Measurements from ENCODE around the gene CD4. TPM values are rescaled to one million over a fixed set of nuclear protein-coding genes. Genes with fewer than 3 reads are reported as not detected.

Gene CD4
- total RNA-seq, 4 donors from 2014 or later, result 6.6 to 16.2 (median 10.1) TPM

- 79% methylated on average over 10 of the region's 10 CpGs for WGBS
- no peaks in the 10 kb centered on the region for H3K36me3 ChIP-seq
- intact Hi-C loops (cut with DNase I), result no loop called here
- H3K27ac ChIP-seq (replicated peaks in 1 of 4), result no peak overlapping the region
- no peaks in the 10 kb centered on the region for H3K27me3 ChIP-seq
- no peaks in the 10 kb centered on the region for H3K4me1 ChIP-seq
- no peak for DNase-seq (ENCODE audit: extremely low spot score)
- H3K4me3 ChIP-seq, result no peak overlapping the region
- TF ChIP-seq POLR2A (IDR thresholded peaks at IDR 0.05; ENCODE audit: low read depth), result no peak
- TF ChIP-seq CTCF (IDR thresholded peaks at IDR 0.05), result no peak
- no peaks in the 10 kb centered on the region for H3K9me3 ChIP-seq
Observed at GRCh38 chr12:6809056-6809455, 19.7 kb downstream of the CD4 start.

- Histone ChIP-seq H3K27me3 (peaks cover 0 to 5% (median 0%) of the 10 kb centered on the region in 4 donors), H3K27ac (replicated peaks in 1 of 4) (no peak overlapping the region), H3K9me3 (no peaks in the 10 kb centered on the region), H3K4me3 (no peak overlapping the region), H3K4me1 (no peaks in the 10 kb centered on the region), H3K36me3 (no peaks in the 10 kb centered on the region)
- WGBS, result 76% methylated on average over 1 of the region's 1 CpG
- TF ChIP-seq POLR2AphosphoS5 (IDR thresholded peaks at IDR 0.05), result no peak
- TF ChIP-seq POLR2A (IDR thresholded peaks at IDR 0.05; ENCODE audit: low read depth), result no peak
- TF ChIP-seq CTCF (IDR thresholded peaks at IDR 0.05), result no peak
- no peak for TF ChIP-seq EP300 (IDR thresholded peaks at IDR 0.05)
- intact Hi-C loops (cut with DNase I), result no loop called here
- no peak for DNase-seq (ENCODE audit: extremely low spot score)
Observed at GRCh38 chr12:6810758-6811157, 21.4 kb downstream of the CD4 start.

GRCh38 chr12:6813363-6813762, 24.0 kb downstream of the CD4 start:
- DNase-seq (ENCODE audit: extremely low spot score), result no peak
- H3K4me1 ChIP-seq, result no peaks in the 10 kb centered on the region
- H3K9me3 ChIP-seq, result no peaks in the 10 kb centered on the region
- intact Hi-C loops (cut with DNase I), result no loop called here
- WGBS, result 66% methylated on average over 4 of the region's 4 CpGs
- no peaks in the 10 kb centered on the region for H3K36me3 ChIP-seq
- no peak overlapping the region for H3K4me3 ChIP-seq
- no peak overlapping the region for H3K27ac ChIP-seq (replicated peaks in 1 of 4)
- no peak for TF ChIP-seq POLR2AphosphoS5 (IDR thresholded peaks at IDR 0.05)
- TF ChIP-seq EP300 (IDR thresholded peaks at IDR 0.05), result no peak
- TF ChIP-seq CTCF (IDR thresholded peaks at IDR 0.05), result no peak
- no peak for TF ChIP-seq POLR2A (IDR thresholded peaks at IDR 0.05; ENCODE audit: low read depth)
- H3K27me3 ChIP-seq, result peaks cover 0 to 5% (median 0%) of the 10 kb centered on the region in 4 donors

GRCh38 chr12:6816598-6816997, 27.3 kb downstream of the CD4 start:
- H3K4me3 ChIP-seq, result no peak overlapping the region
- 75% methylated on average over 3 of the region's 3 CpGs for WGBS
- no peak overlapping the region for H3K27ac ChIP-seq (replicated peaks in 1 of 4)
- intact Hi-C loops (cut with DNase I), result no loop called here
- H3K4me1 ChIP-seq, result peaks cover 0 to 10% (median 9%) of the 10 kb centered on the region in 4 donors
- no peak for DNase-seq (ENCODE audit: extremely low spot score)
- H3K36me3 ChIP-seq, result no peaks in the 10 kb centered on the region
- TF ChIP-seq POLR2A (IDR thresholded peaks at IDR 0.05; ENCODE audit: low read depth) (no peak), CTCF (IDR thresholded peaks at IDR 0.05) (no peak), EP300 (IDR thresholded peaks at IDR 0.05) (no peak), POLR2AphosphoS5 (IDR thresholded peaks at IDR 0.05) (no peak)
- peaks cover 0 to 5% (median 0%) of the 10 kb centered on the region in 4 donors for H3K27me3 ChIP-seq
- no peaks in the 10 kb centered on the region for H3K9me3 ChIP-seq

- Histone ChIP-seq H3K9me3 (no peaks in the 10 kb centered on the region), H3K27ac (replicated peaks in 1 of 4) (no peak overlapping the region), H3K27me3 (peaks cover 0 to 9% (median 0%) of the 10 kb centered on the region in 4 donors), H3K36me3 (no peaks in the 10 kb centered on the region), H3K4me1 (peaks cover 4 to 15% (median 14%) of the 10 kb centered on the region in 4 donors), H3K4me3 (no peak overlapping the region)
- WGBS, result 96% methylated on average over 8 of the region's 8 CpGs
- intact Hi-C loops (cut with DNase I), result no loop called here
- TF ChIP-seq POLR2A (IDR thresholded peaks at IDR 0.05; ENCODE audit: low read depth) (no peak), POLR2AphosphoS5 (IDR thresholded peaks at IDR 0.05) (no peak), EP300 (IDR thresholded peaks at IDR 0.05) (no peak), CTCF (IDR thresholded peaks at IDR 0.05) (no peak)
- DNase-seq (ENCODE audit: extremely low spot score), result no peak
Observed at GRCh38 chr12:6817098-6817497, 27.8 kb downstream of the CD4 start.

Data from esophagus muscularis mucosa (tissue), 4 donors.